ENCODE measurements around the gene WDR73.

DNA sequence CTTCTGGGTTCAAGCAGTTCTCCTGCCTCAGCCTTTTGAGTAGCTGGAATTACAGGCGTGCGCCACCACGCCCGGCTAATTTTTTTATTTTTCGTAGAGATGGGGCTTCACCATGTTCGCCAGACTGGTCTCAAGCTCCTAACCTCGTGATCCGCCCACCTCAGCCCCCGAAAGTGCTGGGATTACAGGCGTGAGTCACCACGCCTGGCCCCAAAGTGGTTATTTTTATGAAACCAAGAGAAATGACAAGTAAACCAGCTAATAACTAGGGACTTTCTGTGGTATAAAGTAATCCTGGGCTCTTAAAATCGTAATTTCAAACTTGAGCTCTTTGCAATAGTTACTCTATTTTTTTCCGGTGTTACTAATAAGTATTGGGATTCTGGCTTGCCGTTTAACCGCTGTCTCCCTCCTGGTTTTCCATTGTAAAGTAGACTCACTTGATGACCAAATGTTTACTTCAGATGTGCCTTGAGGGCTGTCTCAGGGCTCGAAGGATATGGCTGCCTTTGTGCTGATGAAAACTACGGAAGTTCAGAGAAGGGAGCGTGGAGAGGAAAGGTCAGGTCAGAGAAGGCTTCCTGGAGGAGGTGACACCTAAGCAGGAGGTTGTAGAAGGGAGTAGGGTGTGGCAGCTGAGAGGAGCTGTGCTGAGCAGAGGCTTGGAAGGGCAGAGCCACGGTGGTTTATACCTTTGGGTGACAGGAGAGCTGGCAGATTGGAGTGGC, 49.1 kb downstream of the WDR73 start:
- TF ChIP-seq, protein P1, sequence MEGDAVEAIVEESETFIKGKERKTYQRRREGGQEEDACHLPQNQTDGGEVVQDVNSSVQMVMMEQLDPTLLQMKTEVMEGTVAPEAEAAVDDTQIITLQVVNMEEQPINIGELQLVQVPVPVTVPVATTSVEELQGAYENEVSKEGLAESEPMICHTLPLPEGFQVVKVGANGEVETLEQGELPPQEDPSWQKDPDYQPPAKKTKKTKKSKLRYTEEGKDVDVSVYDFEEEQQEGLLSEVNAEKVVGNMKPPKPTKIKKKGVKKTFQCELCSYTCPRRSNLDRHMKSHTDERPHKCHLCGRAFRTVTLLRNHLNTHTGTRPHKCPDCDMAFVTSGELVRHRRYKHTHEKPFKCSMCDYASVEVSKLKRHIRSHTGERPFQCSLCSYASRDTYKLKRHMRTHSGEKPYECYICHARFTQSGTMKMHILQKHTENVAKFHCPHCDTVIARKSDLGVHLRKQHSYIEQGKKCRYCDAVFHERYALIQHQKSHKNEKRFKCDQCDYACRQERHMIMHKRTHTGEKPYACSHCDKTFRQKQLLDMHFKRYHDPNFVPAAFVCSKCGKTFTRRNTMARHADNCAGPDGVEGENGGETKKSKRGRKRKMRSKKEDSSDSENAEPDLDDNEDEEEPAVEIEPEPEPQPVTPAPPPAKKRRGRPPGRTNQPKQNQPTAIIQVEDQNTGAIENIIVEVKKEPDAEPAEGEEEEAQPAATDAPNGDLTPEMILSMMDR (IDR thresholded peaks at IDR 0.05), result no peak
- TF ChIP-seq ZFX (IDR thresholded peaks at IDR 0.05; ENCODE audit: borderline replicate concordance), result no peak

All from 22Rv1 (cell line).